GM12878 (cell line): Measurements from ENCODE around the gene CLCN7. TPM values are rescaled to one million over a fixed set of nuclear protein-coding genes. Genes with fewer than 3 reads are reported as not detected.

ENCODE experiments used
- ATAC-seq: fragments of 200-7000 bp; cut with Tn5 transposase; 3 replicates; pipeline ENCODE4 v1.9.1; 2020; ENCODE audit warnings: mild to moderate bottlenecking, moderate library complexity
- BruUV-seq: library from RNA; stranded (reverse); fragments of 400-500 nt; replicated peaks from 2 replicates; lab custom pipeline; 2021; lab: Mats Ljungman, UMichigan
- CTCF ChIA-PET: fragments of 300-600 bp; sonication (Branson Sonifier 250); formaldehyde crosslinking; extraction: SDS; loops from one replicate; lab custom pipeline; 2021; ENCODE audit warnings: inconsistent platforms; lab: Yijun Ruan, JAX
- POLR2A ChIA-PET: fragments of 350-600 bp; formaldehyde crosslinking; extraction: SDS; loops from one replicate; lab custom pipeline; 2021; ENCODE audit warnings: inconsistent platforms; lab: Charles Lee
- RAD21 ChIA-PET: fragments of 300-600 bp; sonication (Branson Sonifier 250); formaldehyde crosslinking; loops from one replicate; lab custom pipeline; 2023; ENCODE audit warnings: antibody characterized with exemption; ENCODE audit not compliant: unreplicated experiment; lab: Charles Lee
- SMC1A ChIA-PET: fragments of 300-600 bp; sonication (Branson Sonifier 250); formaldehyde crosslinking; loops from one replicate; lab custom pipeline; 2023; ENCODE audit not compliant: unreplicated experiment, uncharacterized antibody; lab: Charles Lee
- DNase-seq: peaks from one replicate; pipeline ENCODE4 v3.0.0-alpha.2; 2011; ENCODE audit warnings: low read depth, low spot score
- FAIRE-seq: peaks from 3 replicates; lab custom pipeline; 2011; peaks lifted over from hg19 to GRCh38; lab: Jason Lieb, UNC
- H2AFZ ChIP-seq: 2 replicates; pipeline ENCODE4 v1.6.0; 2011; ENCODE audit warnings: low read depth, low read length, control low read depth; ENCODE audit not compliant: control insufficient read depth
- H3K27ac ChIP-seq: 2 replicates; pipeline ENCODE4 v1.5.1; 2011; ENCODE audit warnings: control low read depth; ENCODE audit not compliant: control insufficient read depth, insufficient read depth
- H3K27me3 ChIP-seq, 2 experiments: replicated peaks in 1 of 2; 2 replicates each; pipeline versions ENCODE4 v1.6.0 to v1.6.1; 2011; ENCODE audit warnings: low read length in 1 of 2; ENCODE audit not compliant: control insufficient read depth in 2 of 2, insufficient read depth in 2 of 2
- H3K36me3 ChIP-seq, 2 experiments: 2 replicates each; pipeline ENCODE4 v1.5.1; 2011; ENCODE audit warnings: low read length in 1 of 2; ENCODE audit not compliant: control insufficient read depth in 2 of 2, insufficient read depth in 2 of 2
- H3K4me1 ChIP-seq: 2 replicates; pipeline ENCODE4 v1.6.1; 2011; ENCODE audit warnings: mild to moderate bottlenecking, low read length, moderate library complexity, mixed read lengths; ENCODE audit not compliant: control insufficient read depth, insufficient read depth
- H3K4me2 ChIP-seq: 2 replicates; pipeline ENCODE4 v1.6.0; 2011; ENCODE audit warnings: control low read depth; ENCODE audit not compliant: control insufficient read depth, insufficient read depth
- H3K4me3 ChIP-seq: fragments of 200-600 bp; sonication (generic); 2 replicates; pipeline ENCODE4 v1.5.1; 2016
- H3K79me2 ChIP-seq: 2 replicates; pipeline ENCODE4 v1.6.0; 2011; ENCODE audit warnings: low read length; ENCODE audit not compliant: control insufficient read depth, insufficient read depth
- H3K9ac ChIP-seq: 2 replicates; pipeline ENCODE4 v1.8.0; 2011; ENCODE audit warnings: low read length, control low read depth, mixed read lengths; ENCODE audit not compliant: control insufficient read depth, insufficient read depth
- H3K9me3 ChIP-seq: replicated peaks from 3 replicates; pipeline ENCODE4 v1.5.1; 2011; ENCODE audit warnings: mild to moderate bottlenecking, low read length; ENCODE audit not compliant: control insufficient read depth, insufficient read depth
- H4K20me1 ChIP-seq: 2 replicates; pipeline ENCODE4 v1.6.0; 2011; ENCODE audit not compliant: control insufficient read depth, insufficient read depth
- CBX3 ChIP-seq: fragments of 200-600 bp; sonication (generic); IDR thresholded peaks from 2 replicates; pipeline ENCODE4 v1.6.1; 2016; ENCODE audit warnings: low read depth, borderline replicate concordance
- JUNB ChIP-seq: IDR thresholded peaks from 2 replicates; pipeline ENCODE4 v1.6.1; 2016; ENCODE audit warnings: antibody characterized with exemption, mild to moderate bottlenecking
- NFYB ChIP-seq: IDR thresholded peaks from 2 replicates; pipeline ENCODE4 v1.6.1; 2011; ENCODE audit warnings: low read depth, mild to moderate bottlenecking, low read length, improper control_type of control experiment, moderate library complexity; ENCODE audit not compliant: insufficient read depth
- SP1 ChIP-seq: IDR thresholded peaks from one replicate; pipeline ENCODE4 v1.6.1; 2011; ENCODE audit warnings: low read depth, low read length
- SUZ12 ChIP-seq: fragments of 200-600 bp; sonication (generic); IDR thresholded peaks from one replicate; pipeline ENCODE4 v1.6.1; 2018; ENCODE audit warnings: antibody characterized with exemption, mild to moderate bottlenecking; ENCODE audit not compliant: unreplicated experiment
- ZBED1 ChIP-seq: IDR thresholded peaks from 2 replicates; pipeline ENCODE4 v1.6.1; 2016; ENCODE audit warnings: borderline replicate concordance
- ZNF24 ChIP-seq: fragments of 450-650 bp; IDR thresholded peaks from 2 replicates; pipeline ENCODE4 v1.6.1; 2017; ENCODE audit warnings: antibody characterized with exemption, mild to moderate bottlenecking
- ZNF274 ChIP-seq: IDR thresholded peaks from one replicate; pipeline ENCODE4 v1.8.0; 2011; ENCODE audit not compliant: insufficient read length, insufficient read depth
- WGBS: methylation state at CpG from one replicate; pipeline ENCODE4 v1.1.6; 2016; ENCODE audit warnings: low lambda C conversion rate; ENCODE audit not compliant: insufficient replicate concordance, insufficient coverage; ENCODE audit errors: missing lambda C conversion rate; 5-methylcytosine and 5-hydroxymethylcytosine counted together
- in situ Hi-C: fragments of 300-500 bp; cut with MboI; formaldehyde crosslinking; loops from 9 replicates; pipeline ENCODE4 v1.14.3; 2018; ENCODE audit warnings: mixed read lengths
- intact Hi-C: fragments of 100-400 bp; cut with micrococcal nuclease; formaldehyde crosslinking; loops from one replicate; pipeline ENCODE4 v1.14.2; 2022; ENCODE audit not compliant: unreplicated experiment
- polyA plus RNA-seq, 11 experiments: library from polyadenylated mRNA; depleted of rRNA in 4 of 11; unstranded in 6 of 11; stranded (reverse) in 5 of 11; fragments of >200 nt; fragmentation: Nextera tagmentation in 4 of 11; fragmentation: Illumina TruSeq in 1 of 11; extraction: Ambion mirVana in 4 of 11; extraction: Trizol in 1 of 11; gene quantifications; 1 replicate in 1 of 11; 2 replicates in 10 of 11; pipeline versions ENCODE4 v1.2.1 to v1.2.3, GENCODE V29; 2011 to 2016; ENCODE audit warnings: inconsistent platforms in 2 of 11, missing spikeins in 2 of 11, low read depth in 1 of 11
- total RNA-seq, 4 experiments: library from RNA; depleted of rRNA in 3 of 4; stranded (reverse); fragments of >200 nt in 3 of 4; fragmentation: Illumina TruSeq in 1 of 4; extraction: Trizol in 1 of 4; gene quantifications; 2 replicates each; pipeline versions ENCODE4 v1.2.1 to v1.2.3, GENCODE V29; 2013 to 2021
- TF ChIP-seq, protein P1 (sequence below): fragments of 450-650 bp; IDR thresholded peaks from 2 replicates; pipeline ENCODE4 v1.6.1; 2017; ENCODE audit warnings: mild to moderate bottlenecking, low read depth, inconsistent platforms; ENCODE audit not compliant: poor library complexity, severe bottlenecking
- TF ChIP-seq, protein P2 (sequence below): IDR thresholded peaks from 2 replicates; pipeline ENCODE4 v1.6.1; 2012; ENCODE audit warnings: low read depth, low read length, improper control_type of control experiment
- TF ChIP-seq, protein P3 (sequence below): IDR thresholded peaks from 2 replicates; pipeline ENCODE4 v1.6.1; 2012; ENCODE audit warnings: low read length, inconsistent platforms
- TF ChIP-seq, protein P4 (sequence below): fragments of 450-650 bp; IDR thresholded peaks from 2 replicates; pipeline ENCODE4 v1.6.1; 2016; ENCODE audit warnings: mild to moderate bottlenecking, moderate library complexity, borderline replicate concordance

Gene CLCN7
- total and polyA plus RNA-seq, 10 of the 15 experiments (the other 5 are each of a cell fraction or from before 2014, with no cell fraction given): 0.04 to 62.5 (median 19.9) TPM

DNA sequence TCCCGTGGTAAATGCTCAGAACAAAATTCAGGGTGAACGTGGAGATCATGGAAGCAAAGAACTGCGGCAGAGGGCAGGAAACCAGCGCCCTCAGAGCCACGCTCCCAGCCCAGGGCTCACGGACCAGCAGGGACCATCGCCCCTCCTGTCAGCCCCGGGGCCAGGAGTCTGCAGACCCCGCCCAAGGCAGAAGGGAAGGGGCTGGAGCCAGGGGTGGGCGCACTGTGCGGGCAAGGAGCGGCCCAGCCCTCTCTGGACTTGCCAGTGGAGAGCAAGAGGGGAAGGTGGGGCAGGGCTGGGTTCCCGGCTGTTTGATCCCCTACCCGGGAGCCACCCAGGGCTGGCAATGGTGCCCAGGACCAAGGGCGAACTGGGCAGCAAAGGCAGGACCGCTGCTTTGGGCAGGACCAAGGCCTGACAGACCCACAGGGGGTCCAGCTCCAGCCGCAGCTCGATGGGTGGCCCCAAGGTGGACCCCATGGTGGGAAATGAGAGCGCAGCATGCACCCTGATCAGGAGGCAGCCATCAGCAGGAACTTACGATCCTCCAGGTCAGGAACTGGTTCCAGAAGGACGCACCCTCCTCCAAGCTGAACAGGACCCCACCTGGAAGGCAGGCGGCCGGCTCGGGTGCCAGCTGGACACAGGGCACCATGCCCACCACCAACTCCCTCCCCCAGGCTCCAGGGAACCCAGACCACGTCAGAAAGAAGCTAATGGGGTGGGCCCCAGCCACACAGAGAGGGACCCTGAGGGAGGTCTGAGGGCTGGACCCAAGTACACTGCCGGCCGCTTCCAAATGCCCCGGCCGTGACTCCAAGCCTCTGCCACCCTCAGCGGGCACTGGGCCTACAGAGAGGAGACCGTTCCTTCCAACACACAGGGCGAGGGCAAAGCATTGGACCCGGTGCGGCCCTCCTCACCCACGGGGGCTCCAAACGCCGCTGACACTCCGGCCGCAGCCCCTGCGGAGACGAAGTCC is 19.3 kb downstream of the CLCN7 start:
- Histone ChIP-seq H3K9ac (no peak overlapping the region), H3K4me1 (peaks cover 10% of the 10 kb centered on the region), H3K27ac (no peak overlapping the region), H4K20me1 (no peaks in the 10 kb centered on the region), H3K4me2 (no peak overlapping the region), H3K9me3 (no peaks in the 10 kb centered on the region), H3K27me3 (no peaks in the 10 kb centered on the region), H3K4me3 (no peak overlapping the region), H3K79me2 (no peaks in the 10 kb centered on the region), H3K36me3 (peaks cover 0 to 8% of the 10 kb centered on the region in 2 experiments; a peak in 3 of 4 replicates), H2AFZ (no peak overlapping the region)
- BruUV-seq: no TSS peak
- intact Hi-C loops (no loop called here), in situ Hi-C loops (no loop called here)
- FAIRE-seq: no peak
- WGBS: 89% methylated on average over 41 of the region's 41 CpGs
- CTCF ChIA-PET: no interaction called here
- POLR2A ChIA-PET: no interaction called here
- SMC1A ChIA-PET: no interaction called here
- ATAC-seq: no peak
- RAD21 ChIA-PET: no interaction called here
- DNase-seq: no peak
- TF ChIP-seq ZNF274 (no peak), ZNF24 (no peak), NFYB (no peak), SP1 (no peak), SUZ12 (no peak), ZBED1 (no peak), JUNB (no peak), CBX3 (no peak)
- TF ChIP-seq, protein P1, sequence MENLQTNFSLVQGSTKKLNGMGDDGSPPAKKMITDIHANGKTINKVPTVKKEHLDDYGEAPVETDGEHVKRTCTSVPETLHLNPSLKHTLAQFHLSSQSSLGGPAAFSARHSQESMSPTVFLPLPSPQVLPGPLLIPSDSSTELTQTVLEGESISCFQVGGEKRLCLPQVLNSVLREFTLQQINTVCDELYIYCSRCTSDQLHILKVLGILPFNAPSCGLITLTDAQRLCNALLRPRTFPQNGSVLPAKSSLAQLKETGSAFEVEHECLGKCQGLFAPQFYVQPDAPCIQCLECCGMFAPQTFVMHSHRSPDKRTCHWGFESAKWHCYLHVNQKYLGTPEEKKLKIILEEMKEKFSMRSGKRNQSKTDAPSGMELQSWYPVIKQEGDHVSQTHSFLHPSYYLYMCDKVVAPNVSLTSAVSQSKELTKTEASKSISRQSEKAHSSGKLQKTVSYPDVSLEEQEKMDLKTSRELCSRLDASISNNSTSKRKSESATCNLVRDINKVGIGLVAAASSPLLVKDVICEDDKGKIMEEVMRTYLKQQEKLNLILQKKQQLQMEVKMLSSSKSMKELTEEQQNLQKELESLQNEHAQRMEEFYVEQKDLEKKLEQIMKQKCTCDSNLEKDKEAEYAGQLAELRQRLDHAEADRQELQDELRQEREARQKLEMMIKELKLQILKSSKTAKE: no peak
- TF ChIP-seq, protein P2, sequence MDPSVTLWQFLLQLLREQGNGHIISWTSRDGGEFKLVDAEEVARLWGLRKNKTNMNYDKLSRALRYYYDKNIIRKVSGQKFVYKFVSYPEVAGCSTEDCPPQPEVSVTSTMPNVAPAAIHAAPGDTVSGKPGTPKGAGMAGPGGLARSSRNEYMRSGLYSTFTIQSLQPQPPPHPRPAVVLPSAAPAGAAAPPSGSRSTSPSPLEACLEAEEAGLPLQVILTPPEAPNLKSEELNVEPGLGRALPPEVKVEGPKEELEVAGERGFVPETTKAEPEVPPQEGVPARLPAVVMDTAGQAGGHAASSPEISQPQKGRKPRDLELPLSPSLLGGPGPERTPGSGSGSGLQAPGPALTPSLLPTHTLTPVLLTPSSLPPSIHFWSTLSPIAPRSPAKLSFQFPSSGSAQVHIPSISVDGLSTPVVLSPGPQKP: no peak
- TF ChIP-seq, protein P3, sequence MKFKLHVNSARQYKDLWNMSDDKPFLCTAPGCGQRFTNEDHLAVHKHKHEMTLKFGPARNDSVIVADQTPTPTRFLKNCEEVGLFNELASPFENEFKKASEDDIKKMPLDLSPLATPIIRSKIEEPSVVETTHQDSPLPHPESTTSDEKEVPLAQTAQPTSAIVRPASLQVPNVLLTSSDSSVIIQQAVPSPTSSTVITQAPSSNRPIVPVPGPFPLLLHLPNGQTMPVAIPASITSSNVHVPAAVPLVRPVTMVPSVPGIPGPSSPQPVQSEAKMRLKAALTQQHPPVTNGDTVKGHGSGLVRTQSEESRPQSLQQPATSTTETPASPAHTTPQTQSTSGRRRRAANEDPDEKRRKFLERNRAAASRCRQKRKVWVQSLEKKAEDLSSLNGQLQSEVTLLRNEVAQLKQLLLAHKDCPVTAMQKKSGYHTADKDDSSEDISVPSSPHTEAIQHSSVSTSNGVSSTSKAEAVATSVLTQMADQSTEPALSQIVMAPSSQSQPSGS: no peak
- TF ChIP-seq, protein P4, sequence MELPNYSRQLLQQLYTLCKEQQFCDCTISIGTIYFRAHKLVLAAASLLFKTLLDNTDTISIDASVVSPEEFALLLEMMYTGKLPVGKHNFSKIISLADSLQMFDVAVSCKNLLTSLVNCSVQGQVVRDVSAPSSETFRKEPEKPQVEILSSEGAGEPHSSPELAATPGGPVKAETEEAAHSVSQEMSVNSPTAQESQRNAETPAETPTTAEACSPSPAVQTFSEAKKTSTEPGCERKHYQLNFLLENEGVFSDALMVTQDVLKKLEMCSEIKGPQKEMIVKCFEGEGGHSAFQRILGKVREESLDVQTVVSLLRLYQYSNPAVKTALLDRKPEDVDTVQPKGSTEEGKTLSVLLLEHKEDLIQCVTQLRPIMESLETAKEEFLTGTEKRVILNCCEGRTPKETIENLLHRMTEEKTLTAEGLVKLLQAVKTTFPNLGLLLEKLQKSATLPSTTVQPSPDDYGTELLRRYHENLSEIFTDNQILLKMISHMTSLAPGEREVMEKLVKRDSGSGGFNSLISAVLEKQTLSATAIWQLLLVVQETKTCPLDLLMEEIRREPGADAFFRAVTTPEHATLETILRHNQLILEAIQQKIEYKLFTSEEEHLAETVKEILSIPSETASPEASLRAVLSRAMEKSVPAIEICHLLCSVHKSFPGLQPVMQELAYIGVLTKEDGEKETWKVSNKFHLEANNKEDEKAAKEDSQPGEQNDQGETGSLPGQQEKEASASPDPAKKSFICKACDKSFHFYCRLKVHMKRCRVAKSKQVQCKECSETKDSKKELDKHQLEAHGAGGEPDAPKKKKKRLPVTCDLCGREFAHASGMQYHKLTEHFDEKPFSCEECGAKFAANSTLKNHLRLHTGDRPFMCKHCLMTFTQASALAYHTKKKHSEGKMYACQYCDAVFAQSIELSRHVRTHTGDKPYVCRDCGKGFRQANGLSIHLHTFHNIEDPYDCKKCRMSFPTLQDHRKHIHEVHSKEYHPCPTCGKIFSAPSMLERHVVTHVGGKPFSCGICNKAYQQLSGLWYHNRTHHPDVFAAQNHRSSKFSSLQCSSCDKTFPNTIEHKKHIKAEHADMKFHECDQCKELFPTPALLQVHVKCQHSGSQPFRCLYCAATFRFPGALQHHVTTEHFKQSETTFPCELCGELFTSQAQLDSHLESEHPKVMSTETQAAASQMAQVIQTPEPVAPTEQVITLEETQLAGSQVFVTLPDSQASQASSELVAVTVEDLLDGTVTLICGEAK: no peak
